ENCODE data around the gene SHLD2. TPM values are rescaled to one million over a fixed set of nuclear protein-coding genes. Genes with fewer than 3 reads are reported as not detected.
"Not testable (repeated sequence)": the region's sequence is repeated elsewhere in the genome, so short reads cannot be mapped to it uniquely, and the experiment has no call there.

The SHLD2 gene
- total RNA-seq, 2 donors from 2014 or later, result 30.0 to 30.5 TPM

- peaks cover 13% of the 10 kb centered on the region for H3K36me3 Mint-ChIP-seq (ENCODE audit: low read depth)
- not testable (repeated sequence) for H3K27me3 Mint-ChIP-seq (ENCODE audit: insufficient read depth); H3K4me3 ChIP-seq (ENCODE audit: low read length); H3K9me3 ChIP-seq (ENCODE audit: control insufficient read depth, low read length); H3K27ac Mint-ChIP-seq; H3K9ac ChIP-seq (ENCODE audit: extremely low read depth, low read length, poor library complexity, severe bottlenecking); H3K4me1 Mint-ChIP-seq; H3K27me3 ChIP-seq (ENCODE audit: control insufficient read depth, insufficient read depth, low read length, poor library complexity, severe bottlenecking); H3K36me3 ChIP-seq (ENCODE audit: control insufficient read depth, insufficient read depth, low read length); H3K4me3 Mint-ChIP-seq; H3K4me1 ChIP-seq (ENCODE audit: control insufficient read depth, insufficient read depth, low read length); H3K27ac ChIP-seq (ENCODE audit: low read depth, low read length)
- DNase-seq, result peak; percentile 37
- peak; percentile 21 for TF ChIP-seq CTCF (conservative IDR thresholded peaks at IDR 0.05)
- WGBS, 2 experiments (ENCODE audit: insufficient coverage in 1 of 2, insufficient read length in 1 of 2), result 93 to 94% methylated on average over 3 to 6 of the region's 6 CpGs
- H3K9me3 Mint-ChIP-seq, result peaks cover 14% of the 10 kb centered on the region
Observed at GRCh38 chr10:87143109-87143418, 48.1 kb downstream of the SHLD2 start.

GRCh38 chr10:87145598-87145997, 50.6 kb downstream of the SHLD2 start:
- not testable (repeated sequence) for H3K4me3 ChIP-seq (ENCODE audit: low read length); H3K9me3 ChIP-seq (ENCODE audit: control insufficient read depth, low read length); H3K9ac ChIP-seq (ENCODE audit: extremely low read depth, low read length, poor library complexity, severe bottlenecking); H3K27me3 ChIP-seq (ENCODE audit: control insufficient read depth, insufficient read depth, low read length, poor library complexity, severe bottlenecking); H3K36me3 ChIP-seq (ENCODE audit: control insufficient read depth, insufficient read depth, low read length); DNase-seq; H3K27me3 Mint-ChIP-seq (ENCODE audit: insufficient read depth); H3K4me1 ChIP-seq (ENCODE audit: control insufficient read depth, insufficient read depth, low read length); H3K36me3 Mint-ChIP-seq (ENCODE audit: low read depth); H3K27ac Mint-ChIP-seq; H3K27ac ChIP-seq (ENCODE audit: low read depth, low read length); H3K4me1 Mint-ChIP-seq; H3K9me3 Mint-ChIP-seq; H3K4me3 Mint-ChIP-seq
- no CpG with 5 or more reads among the region's 3 CpGs for WGBS, 2 experiments (ENCODE audit: insufficient coverage in 1 of 2, insufficient read length in 1 of 2)

- H3K27me3 Mint-ChIP-seq (ENCODE audit: insufficient read depth); H3K9me3 ChIP-seq (ENCODE audit: control insufficient read depth, low read length); H3K9ac ChIP-seq (ENCODE audit: extremely low read depth, low read length, poor library complexity, severe bottlenecking); DNase-seq; H3K27me3 ChIP-seq (ENCODE audit: control insufficient read depth, insufficient read depth, low read length, poor library complexity, severe bottlenecking); H3K4me3 Mint-ChIP-seq; H3K9me3 Mint-ChIP-seq; H3K27ac Mint-ChIP-seq; H3K4me1 ChIP-seq (ENCODE audit: control insufficient read depth, insufficient read depth, low read length); H3K27ac ChIP-seq (ENCODE audit: low read depth, low read length); H3K4me1 Mint-ChIP-seq; H3K4me3 ChIP-seq (ENCODE audit: low read length); H3K36me3 ChIP-seq (ENCODE audit: control insufficient read depth, insufficient read depth, low read length); H3K36me3 Mint-ChIP-seq (ENCODE audit: low read depth): not testable (repeated sequence)
- TF ChIP-seq CTCF (conservative IDR thresholded peaks at IDR 0.05), result peak; percentile 55
- 82% methylated on average over 2 of the region's 9 CpGs; no CpG with 5 or more reads in 1 of the 2 experiments for WGBS, 2 experiments (ENCODE audit: insufficient coverage in 1 of 2, insufficient read length in 1 of 2)
Observed at GRCh38 chr10:87149020-87149609, 54.1 kb downstream of the SHLD2 start.

- 97 to 100% methylated on average over 2 of the region's 3 CpGs for WGBS, 2 experiments (ENCODE audit: insufficient coverage in 1 of 2, insufficient read length in 1 of 2)
- not testable (repeated sequence) for H3K4me3 ChIP-seq (ENCODE audit: low read length); H3K9ac ChIP-seq (ENCODE audit: extremely low read depth, low read length, poor library complexity, severe bottlenecking); H3K27ac ChIP-seq (ENCODE audit: low read depth, low read length); H3K27ac Mint-ChIP-seq; H3K27me3 Mint-ChIP-seq (ENCODE audit: insufficient read depth); H3K4me1 ChIP-seq (ENCODE audit: control insufficient read depth, insufficient read depth, low read length); H3K36me3 ChIP-seq (ENCODE audit: control insufficient read depth, insufficient read depth, low read length); H3K27me3 ChIP-seq (ENCODE audit: control insufficient read depth, insufficient read depth, low read length, poor library complexity, severe bottlenecking); H3K4me1 Mint-ChIP-seq; H3K9me3 ChIP-seq (ENCODE audit: control insufficient read depth, low read length); H3K4me3 Mint-ChIP-seq; H3K9me3 Mint-ChIP-seq; DNase-seq; H3K36me3 Mint-ChIP-seq (ENCODE audit: low read depth)
Observed at GRCh38 chr10:87151516-87151915, 56.5 kb downstream of the SHLD2 start.

- H3K4me3 ChIP-seq (ENCODE audit: low read length); H3K9me3 Mint-ChIP-seq; H3K36me3 ChIP-seq (ENCODE audit: control insufficient read depth, insufficient read depth, low read length); H3K27me3 ChIP-seq (ENCODE audit: control insufficient read depth, insufficient read depth, low read length, poor library complexity, severe bottlenecking); H3K27ac ChIP-seq (ENCODE audit: low read depth, low read length); H3K4me1 ChIP-seq (ENCODE audit: control insufficient read depth, insufficient read depth, low read length); H3K9ac ChIP-seq (ENCODE audit: extremely low read depth, low read length, poor library complexity, severe bottlenecking); H3K9me3 ChIP-seq (ENCODE audit: control insufficient read depth, low read length); H3K27me3 Mint-ChIP-seq (ENCODE audit: insufficient read depth); H3K4me3 Mint-ChIP-seq: not testable (repeated sequence)
- peak; percentile 53 for DNase-seq
- Mint-ChIP-seq H3K27ac (peak overlapping the region; percentile 44), H3K4me1 (peaks cover 14% of the 10 kb centered on the region), H3K36me3 (ENCODE audit: low read depth) (peaks cover 11% of the 10 kb centered on the region)
- WGBS, 2 experiments (ENCODE audit: insufficient coverage in 1 of 2, insufficient read length in 1 of 2), result 94 to 100% methylated on average over 4 of the region's 4 CpGs
Observed at GRCh38 chr10:87156841-87157240, 61.8 kb downstream of the SHLD2 start.

- not testable (repeated sequence) for H3K27ac Mint-ChIP-seq; H3K4me1 ChIP-seq (ENCODE audit: control insufficient read depth, insufficient read depth, low read length); H3K36me3 ChIP-seq (ENCODE audit: control insufficient read depth, insufficient read depth, low read length); H3K27me3 ChIP-seq (ENCODE audit: control insufficient read depth, insufficient read depth, low read length, poor library complexity, severe bottlenecking); H3K9ac ChIP-seq (ENCODE audit: extremely low read depth, low read length, poor library complexity, severe bottlenecking); H3K9me3 Mint-ChIP-seq; H3K9me3 ChIP-seq (ENCODE audit: control insufficient read depth, low read length); H3K4me3 ChIP-seq (ENCODE audit: low read length); H3K27ac ChIP-seq (ENCODE audit: low read depth, low read length); H3K4me3 Mint-ChIP-seq; H3K27me3 Mint-ChIP-seq (ENCODE audit: insufficient read depth); DNase-seq
- H3K36me3 Mint-ChIP-seq (ENCODE audit: low read depth), result peaks cover 13% of the 10 kb centered on the region
- peaks cover 12% of the 10 kb centered on the region for H3K4me1 Mint-ChIP-seq
- WGBS, 2 experiments (ENCODE audit: insufficient coverage in 1 of 2, insufficient read length in 1 of 2), result 72% methylated on average over 2 of the region's 3 CpGs; no CpG with 5 or more reads in 1 of the 2 experiments
Observed at GRCh38 chr10:87157821-87158220, 62.8 kb downstream of the SHLD2 start.

All from endodermal cell (in vitro differentiated cells).